K562 (cell line): ENCODE results near the gene PRKAG1. TPM values are rescaled to one million over a fixed set of nuclear protein-coding genes. Genes with fewer than 3 reads are reported as not detected.

Experiments used
- ARID2 ChIP-seq: fragments of 450-650 bp; IDR thresholded peaks from 2 replicates; pipeline ENCODE4 v1.6.1; 2017; ENCODE audit warnings: antibody characterized with exemption, mild to moderate bottlenecking
- CBX5 ChIP-seq: IDR thresholded peaks from 2 replicates; pipeline ENCODE4 v1.6.1; 2014; ENCODE audit warnings: low read depth, borderline replicate concordance
- COPS2 ChIP-seq: fragments of 450-650 bp; conservative IDR thresholded peaks from 2 replicates; pipeline ENCODE4 v1.6.1; 2016; ENCODE audit warnings: mild to moderate bottlenecking, moderate library complexity
- CREB1 ChIP-seq, 2 experiments: sonication (generic) in 1 of 2; formaldehyde crosslinking in 1 of 2; IDR thresholded peaks; 2 replicates each; pipeline versions ENCODE4 v1.6.1 to v1.8.0; 2012 to 2022; ENCODE audit warnings: inconsistent platforms in 1 of 2, mild to moderate bottlenecking in 1 of 2, missing genetic modification reagents in 1 of 2, moderate library complexity in 1 of 2
- CXXC5 ChIP-seq: fragments of 250-450 bp; sonication (Bioruptor Pico); IDR thresholded peaks from 2 replicates; pipeline ENCODE4 v1.8.0; 2022; ENCODE audit warnings: inconsistent platforms, mild to moderate bottlenecking, moderate library complexity
- EWSR1 ChIP-seq: fragments of 450-650 bp; IDR thresholded peaks from 2 replicates; pipeline ENCODE4 v1.6.1; 2018; ENCODE audit warnings: borderline replicate concordance, mild to moderate bottlenecking, low read depth, moderate library complexity; ENCODE audit not compliant: partially characterized antibody
- FOXJ3 ChIP-seq: sonication (generic); formaldehyde crosslinking; IDR thresholded peaks from 2 replicates; pipeline ENCODE4 v1.4.0; 2020; ENCODE audit warnings: mild to moderate bottlenecking, missing genetic modification reagents
- GABPB1 ChIP-seq: sonication (generic); formaldehyde crosslinking; IDR thresholded peaks from 2 replicates; pipeline ENCODE4 v1.8.0; 2022; ENCODE audit warnings: mild to moderate bottlenecking, missing genetic modification reagents
- HMGN3 ChIP-seq: IDR thresholded peaks from 2 replicates; pipeline ENCODE4 v1.6.1; 2011; ENCODE audit warnings: borderline replicate concordance, low read depth, mild to moderate bottlenecking, mixed read lengths, low read length; ENCODE audit not compliant: insufficient read length; ENCODE audit errors: extremely low read depth
- MEF2A ChIP-seq: IDR thresholded peaks from 2 replicates; pipeline ENCODE4 v1.6.1; 2011; ENCODE audit warnings: low read depth, mild to moderate bottlenecking, low read length, moderate library complexity; ENCODE audit not compliant: control insufficient read depth
- MEIS2 ChIP-seq: fragments of 450-650 bp; IDR thresholded peaks from 2 replicates; pipeline ENCODE4 v1.6.1; 2014; ENCODE audit warnings: mild to moderate bottlenecking; ENCODE audit not compliant: partially characterized antibody
- NFYB ChIP-seq: IDR thresholded peaks from 2 replicates; pipeline ENCODE4 v1.6.1; 2011; ENCODE audit warnings: mild to moderate bottlenecking, moderate library complexity; ENCODE audit not compliant: insufficient read length; ENCODE audit errors: extremely low read depth
- RBFOX2 ChIP-seq: fragments of 200-400 bp; formaldehyde crosslinking; IDR thresholded peaks from 2 replicates; pipeline ENCODE4 v1.6.1; 2017; ENCODE audit warnings: low read depth, mild to moderate bottlenecking, low read length, moderate library complexity
- RBM25 ChIP-seq: fragments of 200-400 bp; formaldehyde crosslinking; IDR thresholded peaks from 2 replicates; pipeline ENCODE4 v1.6.1; 2018; ENCODE audit warnings: low read length, low read depth, moderate library complexity; ENCODE audit not compliant: severe bottlenecking
- RHOXF2B ChIP-seq: fragments of 250-450 bp; sonication (Bioruptor Pico); conservative IDR thresholded peaks from 2 replicates; pipeline ENCODE4 v1.5.1; 2021
- RUNX1 ChIP-seq: sonication (generic); IDR thresholded peaks from 2 replicates; pipeline ENCODE4 v1.6.1; 2016; ENCODE audit warnings: antibody characterized with exemption, low read depth
- SMARCB1 ChIP-seq: IDR thresholded peaks from 2 replicates; pipeline ENCODE4 v1.6.1; 2011; ENCODE audit warnings: improper control_type of control experiment, low read depth; ENCODE audit not compliant: insufficient read length
- SNRNP70 ChIP-seq: fragments of 200-400 bp; formaldehyde crosslinking; optimal IDR thresholded peaks from 2 replicates; pipeline ENCODE3; 2017; ENCODE audit warnings: low read depth, low read length
- TAL1 ChIP-seq: fragments of 450-650 bp; IDR thresholded peaks from 2 replicates; pipeline ENCODE4 v1.6.1; 2016; ENCODE audit warnings: mild to moderate bottlenecking
- ZBED1 ChIP-seq: IDR thresholded peaks from 2 replicates; pipeline ENCODE4 v1.6.1; 2014
- ZNF143 ChIP-seq: sonication (generic); formaldehyde crosslinking; IDR thresholded peaks from 2 replicates; pipeline ENCODE4 v1.9.0; 2022; ENCODE audit warnings: mild to moderate bottlenecking, missing genetic modification reagents
- ZNF146 ChIP-seq: IDR thresholded peaks from one replicate; pipeline ENCODE4 v1.6.1; 2018; ENCODE audit warnings: missing compliant biosample characterization; ENCODE audit not compliant: unreplicated experiment
- ZNF347 ChIP-seq: fragments of 450-650 bp; formaldehyde crosslinking; IDR thresholded peaks from 2 replicates; pipeline ENCODE4 v1.4.0; 2020; ENCODE audit warnings: low read depth, mild to moderate bottlenecking, moderate library complexity
- polyA plus RNA-seq, 8 experiments: library from polyadenylated mRNA; depleted of rRNA in 4 of 8; stranded (reverse) in 5 of 8; unstranded in 3 of 8; fragments of >200 nt; fragmentation: Nextera tagmentation in 2 of 8; fragmentation: Illumina TruSeq in 1 of 8; extraction: Ambion mirVana in 2 of 8; extraction: Trizol in 1 of 8; gene quantifications; 2 replicates each; pipeline versions ENCODE4 v1.2.1 to v1.2.3, GENCODE V29; 2011 to 2014; ENCODE audit warnings: inconsistent platforms in 1 of 8, missing spikeins in 1 of 8
- total RNA-seq, 7 experiments: library from RNA; depleted of rRNA in 6 of 7; stranded (reverse); fragments of >200 nt in 6 of 7; fragmentation: Illumina TruSeq in 2 of 7; extraction: Trizol in 2 of 7; gene quantifications; 2 replicates each; pipeline versions ENCODE4 v1.2.1 to v1.2.3, GENCODE V29; 2011 to 2021; ENCODE audit warnings: low replicate concordance in 1 of 7
- TF ChIP-seq, protein P1 (sequence below), 2 experiments: IDR thresholded peaks; 2 replicates each; pipeline ENCODE4 v1.6.1; 2011; ENCODE audit warnings: borderline replicate concordance in 1 of 2, control low read depth in 1 of 2, low read depth in 1 of 2, low read length in 1 of 2, mild to moderate bottlenecking in 1 of 2, mixed read lengths in 1 of 2, moderate library complexity in 1 of 2; ENCODE audit not compliant: insufficient read depth in 1 of 2, insufficient read length in 1 of 2, poor library complexity in 1 of 2, severe bottlenecking in 1 of 2; ENCODE audit errors: extremely low read depth in 1 of 2
- TF ChIP-seq, protein P2 (sequence below): sonication (generic); formaldehyde crosslinking; IDR thresholded peaks from 2 replicates; pipeline ENCODE4 v1.9.0; 2022; ENCODE audit warnings: mild to moderate bottlenecking, missing genetic modification reagents
- TF ChIP-seq, protein P3 (sequence below): IDR thresholded peaks from 2 replicates; pipeline ENCODE4 v1.6.1; 2011; ENCODE audit warnings: borderline replicate concordance, low read depth, mild to moderate bottlenecking, moderate library complexity, low read length; ENCODE audit not compliant: insufficient read depth, poor library complexity, severe bottlenecking

PRKAG1 gene
- total and polyA plus RNA-seq, 9 of the 15 experiments (the other 6 are each of a cell fraction or from before 2014, with no cell fraction given) = 51.1 to 126 (median 79.1) TPM

DNA sequence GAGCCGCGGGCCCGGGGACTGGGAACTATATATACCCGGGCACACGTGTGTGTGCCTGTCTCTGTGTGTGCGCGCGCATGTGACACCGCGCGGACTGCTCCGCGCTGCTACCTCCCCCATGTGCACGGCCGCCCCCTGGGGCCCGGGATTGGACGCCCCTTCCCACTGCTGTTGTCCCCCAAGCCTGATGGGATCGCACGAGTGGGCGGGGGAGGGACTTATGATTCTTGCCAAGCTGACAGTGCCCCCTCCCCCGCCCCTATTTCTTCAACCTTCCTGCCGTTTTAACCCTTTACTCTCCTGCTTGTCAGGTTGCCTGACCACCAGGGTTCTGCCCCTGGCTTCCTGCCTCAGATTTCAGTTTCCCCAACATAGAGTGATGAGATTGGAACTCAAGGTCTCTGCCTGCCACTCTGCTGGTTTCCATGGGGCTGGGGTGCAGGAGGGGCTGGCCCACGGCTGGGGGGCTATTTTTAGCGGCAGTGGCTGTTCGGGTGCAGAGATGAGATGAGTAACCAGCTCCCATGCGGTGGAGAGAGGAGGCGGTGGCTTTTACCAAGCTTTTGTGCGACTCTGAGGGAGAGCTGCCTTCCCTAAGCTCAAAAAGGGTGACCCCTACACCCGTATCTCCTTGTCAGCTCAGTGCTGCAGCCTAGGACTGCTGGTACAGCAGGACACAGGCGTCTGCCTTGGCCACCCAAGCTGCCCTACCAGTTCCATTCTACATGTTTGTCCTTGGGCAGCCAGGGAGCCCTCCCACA, 19.0 kb downstream of the PRKAG1 start, which contains the start of gene DDN (continued):
- TF ChIP-seq, protein P1, sequence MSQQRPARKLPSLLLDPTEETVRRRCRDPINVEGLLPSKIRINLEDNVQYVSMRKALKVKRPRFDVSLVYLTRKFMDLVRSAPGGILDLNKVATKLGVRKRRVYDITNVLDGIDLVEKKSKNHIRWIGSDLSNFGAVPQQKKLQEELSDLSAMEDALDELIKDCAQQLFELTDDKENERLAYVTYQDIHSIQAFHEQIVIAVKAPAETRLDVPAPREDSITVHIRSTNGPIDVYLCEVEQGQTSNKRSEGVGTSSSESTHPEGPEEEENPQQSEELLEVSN (IDR thresholded peaks at IDR 0.05; ENCODE audit: borderline replicate concordance in 1 of 2, extremely low read depth in 1 of 2, insufficient read depth in 1 of 2, insufficient read length in 1 of 2, low read depth in 1 of 2, low read length in 1 of 2, poor library complexity in 1 of 2, severe bottlenecking in 1 of 2) = peak in 1 of 2 experiments; percentile 79
- TF ChIP-seq EWSR1 (no peak), ZNF143 (CRISPR knock-in tag) (no peak), ZBED1 (no peak), ZNF347 (CRISPR knock-in tag) (no peak), FOXJ3 (CRISPR knock-in tag) (no peak), RBFOX2 (peak; percentile 48), RBM25 (no peak), CXXC5 (0 out of 2 replicates have a peak, but pooled peaks have one; percentile 10), ARID2 (no peak), ZNF146 (CRISPR knock-in tag) (no peak), GABPB1 (0 out of 2 replicates have a peak, but pooled peaks have one; percentile 6), HMGN3 (peak; percentile 29), RHOXF2B (CRISPR knock-in tag) (no peak), RUNX1 (no peak), SNRNP70 (no peak), MEIS2 (no peak), COPS2 (no peak), TAL1 (no peak), CBX5 (no peak), SMARCB1 (no peak), CREB1 (IDR thresholded peaks at IDR 0.05) (0 out of 2 replicates have a peak, but pooled peaks have one; percentile 12), CREB1 (CRISPR knock-in tag; IDR thresholded peaks at IDR 0.05) (no peak), MEF2A (peak; percentile 78), NFYB (no peak)
- TF ChIP-seq, protein P2, sequence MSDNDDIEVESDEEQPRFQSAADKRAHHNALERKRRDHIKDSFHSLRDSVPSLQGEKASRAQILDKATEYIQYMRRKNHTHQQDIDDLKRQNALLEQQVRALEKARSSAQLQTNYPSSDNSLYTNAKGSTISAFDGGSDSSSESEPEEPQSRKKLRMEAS (CRISPR knock-in tag) = peak; percentile 32; the same call in 1 of the 2 replicates
- TF ChIP-seq, protein P3, sequence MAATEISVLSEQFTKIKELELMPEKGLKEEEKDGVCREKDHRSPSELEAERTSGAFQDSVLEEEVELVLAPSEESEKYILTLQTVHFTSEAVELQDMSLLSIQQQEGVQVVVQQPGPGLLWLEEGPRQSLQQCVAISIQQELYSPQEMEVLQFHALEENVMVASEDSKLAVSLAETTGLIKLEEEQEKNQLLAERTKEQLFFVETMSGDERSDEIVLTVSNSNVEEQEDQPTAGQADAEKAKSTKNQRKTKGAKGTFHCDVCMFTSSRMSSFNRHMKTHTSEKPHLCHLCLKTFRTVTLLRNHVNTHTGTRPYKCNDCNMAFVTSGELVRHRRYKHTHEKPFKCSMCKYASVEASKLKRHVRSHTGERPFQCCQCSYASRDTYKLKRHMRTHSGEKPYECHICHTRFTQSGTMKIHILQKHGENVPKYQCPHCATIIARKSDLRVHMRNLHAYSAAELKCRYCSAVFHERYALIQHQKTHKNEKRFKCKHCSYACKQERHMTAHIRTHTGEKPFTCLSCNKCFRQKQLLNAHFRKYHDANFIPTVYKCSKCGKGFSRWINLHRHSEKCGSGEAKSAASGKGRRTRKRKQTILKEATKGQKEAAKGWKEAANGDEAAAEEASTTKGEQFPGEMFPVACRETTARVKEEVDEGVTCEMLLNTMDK = peak; percentile 23
